Occipital lobe (tissue), 2 donors: Measurements from ENCODE around the gene SARS1. TPM values are rescaled to one million over a fixed set of nuclear protein-coding genes. Genes with fewer than 3 reads are reported as not detected.
"Not testable (repeated sequence)": the region's sequence is repeated elsewhere in the genome, so short reads cannot be mapped to it uniquely, and the experiment has no call there.

Source experiments
- DNase-seq: peaks from one replicate; lab custom pipeline; 2025; lab: John Stamatoyannopoulos, UW
- total RNA-seq: library from RNA; depleted of rRNA; stranded (reverse); fragments of >200 nt; gene quantifications from one replicate; pipeline ENCODE4 v1.2.3, GENCODE V29; 2014

SARS1 gene
- total RNA-seq, 1 donor from 2014 or later, result 153 TPM

DNA sequence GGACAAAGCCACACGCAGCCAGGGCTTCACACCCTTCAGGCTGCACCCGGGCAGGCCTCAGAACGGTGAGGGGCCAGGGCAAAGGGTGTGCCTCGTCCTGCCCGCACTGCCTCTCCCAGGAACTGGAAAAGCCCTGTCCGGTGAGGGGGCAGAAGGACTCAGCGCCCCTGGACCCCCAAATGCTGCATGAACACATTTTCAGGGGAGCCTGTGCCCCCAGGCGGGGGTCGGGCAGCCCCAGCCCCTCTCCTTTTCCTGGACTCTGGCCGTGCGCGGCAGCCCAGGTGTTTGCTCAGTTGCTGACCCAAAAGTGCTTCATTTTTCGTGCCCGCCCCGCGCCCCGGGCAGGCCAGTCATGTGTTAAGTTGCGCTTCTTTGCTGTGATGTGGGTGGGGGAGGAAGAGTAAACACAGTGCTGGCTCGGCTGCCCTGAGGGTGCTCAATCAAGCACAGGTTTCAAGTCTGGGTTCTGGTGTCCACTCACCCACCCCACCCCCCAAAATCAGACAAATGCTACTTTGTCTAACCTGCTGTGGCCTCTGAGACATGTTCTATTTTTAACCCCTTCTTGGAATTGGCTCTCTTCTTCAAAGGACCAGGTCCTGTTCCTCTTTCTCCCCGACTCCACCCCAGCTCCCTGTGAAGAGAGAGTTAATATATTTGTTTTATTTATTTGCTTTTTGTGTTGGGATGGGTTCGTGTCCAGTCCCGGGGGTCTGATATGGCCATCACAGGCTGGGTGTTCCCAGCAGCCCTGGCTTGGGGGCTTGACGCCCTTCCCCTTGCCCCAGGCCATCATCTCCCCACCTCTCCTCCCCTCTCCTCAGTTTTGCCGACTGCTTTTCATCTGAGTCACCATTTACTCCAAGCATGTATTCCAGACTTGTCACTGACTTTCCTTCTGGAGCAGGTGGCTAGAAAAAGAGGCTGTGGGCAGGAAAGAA lies 61.1 kb downstream of the SARS1 start:
- DNase-seq, result no peak

DNA sequence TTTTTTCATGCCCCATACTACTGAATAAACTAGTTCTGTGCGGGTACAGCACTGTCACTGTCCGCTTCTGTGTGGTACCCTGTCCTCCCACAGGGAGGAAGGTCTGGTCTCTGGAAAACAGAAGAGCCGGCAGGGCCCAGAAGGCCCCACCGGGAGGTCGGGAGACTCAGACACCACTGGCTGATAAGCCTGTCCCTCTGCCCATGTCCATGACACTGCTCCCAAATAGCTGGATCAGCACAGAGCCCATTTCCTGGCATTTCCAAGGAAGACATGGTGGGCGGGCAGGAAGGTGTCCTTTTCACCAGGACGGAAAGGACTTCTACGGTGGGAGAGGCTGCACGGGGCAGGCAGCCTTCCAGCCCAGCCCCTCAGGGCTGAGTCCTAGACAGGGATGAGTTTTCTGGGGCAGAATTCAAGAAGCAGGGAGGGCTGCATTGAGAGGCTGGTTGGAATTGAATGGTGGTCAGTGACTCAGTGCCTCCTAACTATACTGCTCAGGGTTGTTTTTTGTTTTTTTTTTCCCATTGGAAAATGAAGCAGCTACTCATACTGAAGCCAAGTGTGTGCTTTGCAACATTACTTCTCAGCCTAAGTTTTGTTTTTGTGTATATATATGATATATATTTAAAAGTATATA lies 62.1 kb downstream of the SARS1 start:
- no peak for DNase-seq

DNA sequence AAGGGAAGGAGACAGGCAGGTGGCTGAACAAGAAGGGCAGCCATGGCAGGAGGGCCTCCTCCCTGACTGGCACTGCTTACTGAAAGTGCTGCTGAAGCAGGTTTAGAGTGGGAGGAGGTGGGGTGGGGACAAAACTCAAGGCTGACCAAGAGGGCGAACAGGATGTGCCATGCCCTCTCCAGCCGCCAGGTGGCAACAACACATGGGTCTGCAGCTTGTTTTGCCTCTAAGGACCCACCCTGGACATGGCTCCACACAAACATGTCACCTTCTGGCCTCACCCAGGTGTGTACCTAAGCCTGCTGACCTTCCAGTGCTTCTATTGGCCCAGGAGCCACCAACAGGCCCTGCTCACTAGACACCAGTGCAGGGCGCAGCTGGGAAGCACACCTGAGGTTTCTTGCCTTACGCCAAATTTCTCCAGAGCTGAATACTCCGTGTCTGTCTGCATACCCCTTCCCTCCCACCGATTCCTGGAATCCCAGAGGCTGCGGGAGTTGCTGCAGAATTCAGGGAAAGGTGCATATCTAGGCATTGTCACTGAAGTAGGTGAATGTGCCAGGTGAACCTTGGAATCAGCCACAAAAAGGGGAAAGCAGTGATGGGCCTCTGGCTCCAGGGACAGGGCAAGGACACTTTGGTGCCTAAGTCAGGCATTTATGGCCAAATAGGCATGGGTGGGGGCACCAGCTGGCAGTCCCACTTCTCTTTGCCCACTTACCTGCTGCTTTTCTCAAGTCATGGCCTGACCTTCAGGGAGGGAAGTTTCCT lies 63.9 kb downstream of the SARS1 start:
- DNase-seq, result peak; percentile 51

DNA sequence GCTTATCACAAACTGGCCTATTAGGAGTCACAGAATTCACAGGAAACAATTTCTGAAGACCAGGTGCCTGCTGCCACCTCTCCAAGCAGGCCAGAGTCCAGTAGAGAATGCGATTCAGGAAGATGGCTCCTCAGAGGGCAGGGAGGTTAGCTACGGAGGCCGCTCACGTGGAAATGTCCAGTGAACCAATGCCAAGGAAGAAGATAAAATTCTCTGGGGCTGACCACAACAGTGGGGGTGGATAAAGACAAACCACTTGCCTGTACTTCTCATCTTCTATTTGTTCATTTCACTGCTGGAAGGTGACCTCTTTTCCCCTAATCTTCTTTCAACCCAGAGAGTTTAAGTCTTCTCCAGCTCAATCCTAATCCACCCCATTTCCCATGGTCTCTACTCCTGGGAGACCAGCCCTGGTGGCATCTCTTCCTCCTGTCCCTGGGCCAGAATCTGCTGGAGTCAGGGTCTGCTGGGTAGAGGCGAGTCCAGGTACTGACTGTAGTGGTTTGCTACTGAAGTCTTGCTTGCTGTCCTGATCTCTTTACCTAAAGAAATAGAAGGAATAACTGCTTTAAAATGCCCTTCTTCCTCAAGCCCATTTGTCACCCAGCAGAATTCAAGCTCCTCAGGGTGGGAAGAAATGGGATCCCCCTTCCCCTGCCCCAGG lies 66.0 kb downstream of the SARS1 start:
- DNase-seq, result no peak

DNA sequence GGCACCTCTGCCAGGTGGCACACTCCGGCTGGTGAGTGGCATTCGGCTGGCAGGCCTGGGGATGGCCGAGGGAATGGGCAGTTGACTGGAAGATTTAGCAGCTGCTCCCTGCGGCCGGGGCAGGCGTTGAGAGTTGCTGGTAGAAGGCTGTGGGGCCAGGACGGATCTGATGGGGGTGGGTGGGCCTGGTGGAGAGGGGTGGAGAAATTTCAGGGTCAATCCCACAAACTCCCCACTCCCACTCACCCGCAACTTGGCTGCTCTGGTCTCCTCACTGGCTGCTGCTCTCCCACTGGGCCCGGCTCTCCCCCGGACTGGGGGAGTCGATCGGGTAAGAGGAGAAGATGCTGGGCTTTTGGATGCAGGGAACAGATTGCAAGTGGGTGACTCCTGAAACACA lies 67.1 kb downstream of the SARS1 start:
- DNase-seq, result no peak

DNA sequence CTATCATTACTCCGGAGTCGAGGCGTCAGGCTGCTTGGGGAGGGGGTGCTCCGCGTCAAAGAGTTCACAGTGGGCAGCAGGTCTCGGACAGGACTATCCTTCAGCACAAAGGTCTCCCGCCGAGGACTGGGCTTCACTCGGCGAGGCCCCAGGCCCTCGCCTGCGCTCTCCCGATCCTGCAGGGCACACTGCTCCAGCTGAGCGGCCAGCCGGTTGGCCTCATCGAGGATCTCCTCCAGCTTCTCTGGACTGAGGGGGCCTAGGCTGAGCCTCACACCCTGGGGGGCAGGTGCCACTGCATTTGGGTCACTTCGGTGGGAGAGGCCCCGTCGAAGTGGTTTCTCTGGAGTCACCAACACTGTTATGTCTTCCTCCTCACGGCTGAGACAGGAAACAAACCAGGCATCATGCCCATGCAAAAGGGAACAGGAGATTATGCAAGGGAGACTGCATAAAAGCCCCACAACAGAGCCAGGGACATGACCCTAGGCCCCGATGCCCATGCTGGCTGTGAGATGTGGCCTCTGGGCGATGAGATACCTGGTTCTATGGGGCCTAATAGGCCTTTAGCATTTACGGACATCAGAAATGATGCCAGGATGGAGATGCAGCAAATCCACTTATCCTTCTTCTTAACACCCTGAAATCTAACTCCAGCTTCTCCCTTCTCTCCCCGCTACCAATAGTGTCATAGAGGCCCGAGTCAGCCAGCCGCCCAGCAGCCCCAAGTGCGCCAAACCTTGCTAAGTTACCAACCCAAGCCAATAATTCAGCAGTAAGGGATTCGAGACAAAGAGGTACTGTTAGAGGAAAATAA lies 68.2 kb downstream of the SARS1 start:
- DNase-seq, result no peak

DNA sequence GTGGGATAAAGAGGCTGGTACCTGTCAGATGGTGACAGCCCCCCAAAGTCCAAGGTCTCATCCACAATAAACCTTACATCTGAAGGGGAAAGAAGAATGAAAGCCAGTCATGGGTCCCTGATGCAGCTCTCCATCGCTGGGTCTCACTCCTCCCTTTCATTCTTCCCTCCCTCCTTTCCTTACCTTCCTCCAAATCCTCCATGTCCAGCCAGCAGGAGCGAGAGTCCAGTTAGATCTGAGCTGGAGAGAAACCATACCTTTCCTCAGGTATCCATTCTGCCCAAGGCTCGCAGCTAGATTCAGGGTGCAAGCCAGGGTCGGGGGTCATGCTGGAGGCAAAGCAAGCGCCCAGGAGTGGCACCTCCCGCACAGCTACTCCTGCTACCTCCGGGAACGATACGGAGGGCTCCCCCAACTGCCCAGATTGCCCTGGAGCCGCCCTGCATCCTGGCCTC lies 68.8 kb downstream of the SARS1 start:
- no peak for DNase-seq

DNA sequence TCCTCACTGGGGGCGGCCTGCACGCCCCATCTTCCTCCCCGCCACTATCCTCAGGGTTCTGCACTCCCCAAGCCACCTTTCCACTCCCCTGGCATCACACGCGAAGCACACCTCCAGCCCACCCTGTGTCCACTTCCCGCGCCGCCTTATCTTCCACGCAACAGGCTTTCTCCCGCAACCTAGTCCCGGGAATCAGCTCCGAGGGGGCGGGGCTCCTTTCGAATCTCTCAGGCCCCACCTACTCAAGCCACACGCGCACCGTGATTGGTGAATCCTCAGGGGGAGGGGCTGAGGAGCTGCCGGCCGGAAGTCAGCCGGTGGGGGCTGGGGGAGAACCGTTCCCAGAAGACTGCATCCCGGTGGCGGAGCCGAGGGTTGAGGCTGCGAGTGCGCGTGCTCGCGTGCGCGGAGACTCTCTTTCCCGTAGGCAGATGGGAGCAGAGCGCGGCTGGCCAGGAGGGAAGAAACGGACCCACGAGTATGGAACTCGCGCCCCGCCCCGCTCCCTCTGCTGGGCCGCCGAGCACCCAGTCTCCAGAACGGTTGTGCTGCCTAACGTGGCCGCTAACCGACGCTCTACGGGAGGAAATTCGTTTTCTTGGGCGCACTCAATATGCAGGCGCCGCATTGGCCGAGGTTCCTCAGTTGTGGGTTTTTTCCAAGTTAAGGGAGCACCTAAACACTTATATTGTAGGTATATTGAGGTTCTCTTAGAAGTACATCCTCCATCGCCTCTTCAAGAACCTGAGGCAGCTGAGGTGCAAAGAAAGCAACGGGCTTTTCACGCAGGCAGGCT lies 69.4 kb downstream of the SARS1 start, which contains the start of gene PSRC1:
PSRC1 (minus strand) TSS at position 194 of the 796 bp plus-strand sequence.
- peak; percentile 98 for DNase-seq

DNA sequence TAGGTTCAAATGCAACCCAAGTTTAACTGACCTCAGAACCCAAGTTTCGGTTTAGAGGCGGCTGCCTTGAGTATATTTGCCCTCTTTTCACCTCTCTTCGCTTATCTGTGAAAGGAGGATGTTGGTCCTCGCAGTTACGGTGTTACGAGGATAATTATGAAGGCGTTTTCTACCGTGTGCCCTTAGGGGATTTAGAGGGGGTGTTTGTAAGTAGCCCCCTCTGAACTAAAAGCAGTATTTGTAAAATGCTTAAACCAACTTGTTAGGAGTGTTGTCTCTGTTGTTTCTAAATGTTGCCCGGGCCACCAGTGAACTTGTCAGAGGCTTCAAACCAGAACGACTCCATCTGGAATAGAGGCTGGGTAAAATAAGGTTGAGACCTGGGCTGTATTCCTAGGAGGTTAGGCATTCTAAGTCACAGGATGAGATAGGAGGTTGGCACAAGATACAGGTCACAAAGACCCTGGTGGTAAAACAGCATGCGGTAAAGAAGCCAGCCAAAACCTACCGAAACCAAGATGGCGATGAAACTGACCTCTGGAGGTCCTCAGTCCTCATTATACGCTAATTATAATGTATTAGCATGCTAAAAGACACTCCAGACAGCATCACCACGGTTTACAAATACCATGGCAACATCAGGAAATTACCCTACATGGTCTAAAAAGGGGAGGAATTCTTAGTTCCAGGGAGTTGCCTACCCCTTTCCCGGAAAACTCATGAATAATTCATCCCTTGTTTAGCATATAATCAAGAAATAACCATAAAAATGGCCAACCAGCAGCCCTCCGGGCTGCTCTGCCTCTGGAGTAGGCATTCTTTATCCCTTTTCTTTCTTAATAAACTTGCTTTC lies 70.3 kb downstream of the SARS1 start:
- no peak for DNase-seq

DNA sequence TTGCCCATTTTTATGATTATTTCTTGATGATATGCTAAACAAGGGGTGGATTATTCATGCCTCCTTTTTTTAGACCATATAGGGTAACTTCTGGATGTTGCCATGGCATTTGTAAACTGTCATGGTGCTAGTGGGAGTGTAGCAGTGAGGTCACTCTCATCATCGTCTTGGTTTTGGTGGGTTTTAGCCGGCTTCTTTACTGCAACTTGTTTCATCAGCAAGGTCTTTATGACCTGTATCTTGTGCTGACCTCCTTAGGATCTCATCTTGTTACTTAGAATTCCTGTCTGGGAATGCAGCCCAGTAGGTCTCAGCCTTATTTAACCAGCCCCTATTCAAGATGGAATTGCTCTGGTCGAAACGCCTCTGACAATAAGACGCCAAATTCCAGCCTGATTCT lies 73.0 kb downstream of the SARS1 start:
- DNase-seq, result not testable (repeated sequence)

Other genes with a start within 250 kb of the SARS1 start
- 285 TPM for gene WDR47, start 171.8 kb upstream of the SARS1 start, total RNA-seq
- 53.5 TPM for gene TAF13, start 137.9 kb upstream of the SARS1 start, total RNA-seq
- 48.2 TPM for gene TMEM167B, start 123.2 kb upstream of the SARS1 start, total RNA-seq
- 19.5 TPM for gene ELAPOR1, start 99.8 kb upstream of the SARS1 start, total RNA-seq
- gene CELSR2, start 35.6 kb downstream of the SARS1 start, total RNA-seq, result 41.8 TPM
- gene PSRC1, start 69.2 kb downstream of the SARS1 start, total RNA-seq, result 11.4 TPM
- gene MYBPHL, start 93.1 kb downstream of the SARS1 start, total RNA-seq, result not detected
- 48.2 TPM for gene SORT1, start 184.0 kb downstream of the SARS1 start, total RNA-seq
- 34.6 TPM for gene PSMA5, start 212.5 kb downstream of the SARS1 start, total RNA-seq